Liver (tissue), 9 donors: ENCODE data around the gene FRMD4A. TPM values are rescaled to one million over a fixed set of nuclear protein-coding genes. Genes with fewer than 3 reads are reported as not detected.

ENCODE experiments used
- DNase-seq: peaks from one replicate; pipeline ENCODE4 v3.0.0-alpha.2; 2017; ENCODE audit warnings: low spot score
- H3K27ac ChIP-seq, 2 donors: one replicate each; pipeline ENCODE4 v1.7.0; 2013; ENCODE audit warnings: inconsistent platforms in 2 of 2, low read length in 2 of 2, control low read depth in 1 of 2, low read depth in 1 of 2, mild to moderate bottlenecking in 1 of 2
- H3K27me3 ChIP-seq, 4 donors: one replicate each; pipeline versions ENCODE4 v1.6.1 to v1.7.0; 2013; ENCODE audit warnings: low read length in 3 of 4, inconsistent platforms in 1 of 4, mild to moderate bottlenecking in 1 of 4, moderate library complexity in 1 of 4; ENCODE audit not compliant: control insufficient read depth in 4 of 4, insufficient read depth in 4 of 4
- H3K36me3 ChIP-seq, 4 donors: one replicate each; pipeline versions ENCODE4 v1.6.1 to v1.7.0; 2013; ENCODE audit warnings: low read length in 3 of 4, mild to moderate bottlenecking in 3 of 4, low read depth in 1 of 4, moderate library complexity in 1 of 4; ENCODE audit not compliant: control insufficient read depth in 4 of 4, insufficient read depth in 3 of 4
- H3K4me1 ChIP-seq, 4 donors: one replicate each; pipeline versions ENCODE4 v1.6.1 to v1.7.0; 2013; ENCODE audit warnings: low read length in 3 of 4, mild to moderate bottlenecking in 3 of 4, moderate library complexity in 1 of 4; ENCODE audit not compliant: control insufficient read depth in 4 of 4, insufficient read depth in 4 of 4
- H3K4me3 ChIP-seq, 3 donors: one replicate each; pipeline versions ENCODE4 v1.6.1 to v1.7.0; 2013; ENCODE audit warnings: low read length in 3 of 3, control low read depth in 1 of 3, low read depth in 1 of 3, mild to moderate bottlenecking in 1 of 3
- H3K9ac ChIP-seq, 2 donors: one replicate each; pipeline ENCODE4 v1.7.0; 2013; ENCODE audit warnings: low read length in 2 of 2, mild to moderate bottlenecking in 2 of 2, moderate library complexity in 2 of 2, control low read depth in 1 of 2, low read depth in 1 of 2
- H3K9me3 ChIP-seq, 4 donors: one replicate each; pipeline versions ENCODE4 v1.6.1 to v1.7.0; 2013; ENCODE audit warnings: low read length in 3 of 4; ENCODE audit not compliant: control insufficient read depth in 4 of 4
- FOXA1 ChIP-seq: IDR thresholded peaks from 2 replicates; pipeline ENCODE4 v1.6.1; 2016; ENCODE audit warnings: antibody characterized with exemption
- FOXA2 ChIP-seq: IDR thresholded peaks from 2 replicates; pipeline ENCODE4 v1.6.1; 2016; ENCODE audit warnings: antibody characterized with exemption
- GABPA ChIP-seq, 2 donors: IDR thresholded peaks in 1 of 2; conservative IDR thresholded peaks in 1 of 2; 2 replicates each; pipeline ENCODE4 v1.6.1; 2016; ENCODE audit warnings: antibody characterized with exemption in 2 of 2, mild to moderate bottlenecking in 1 of 2, moderate library complexity in 1 of 2
- HNF4A ChIP-seq, 2 donors: conservative IDR thresholded peaks; 2 replicates each; pipeline ENCODE4 v1.6.1; 2016; ENCODE audit warnings: antibody characterized with exemption in 2 of 2, mild to moderate bottlenecking in 2 of 2
- HNF4G ChIP-seq: IDR thresholded peaks from 2 replicates; pipeline ENCODE4 v1.6.1; 2016; ENCODE audit warnings: antibody characterized with exemption
- JUND ChIP-seq, 2 donors: IDR thresholded peaks; 2 replicates each; pipeline ENCODE4 v1.6.1; 2016; ENCODE audit warnings: antibody characterized with exemption in 2 of 2
- NR2F2 ChIP-seq: IDR thresholded peaks from 2 replicates; pipeline ENCODE4 v1.6.1; 2016; ENCODE audit warnings: antibody characterized with exemption
- RAD21 ChIP-seq, 2 donors: IDR thresholded peaks; 2 replicates each; pipeline ENCODE4 v1.6.1; 2016; ENCODE audit warnings: antibody characterized with exemption in 2 of 2, mild to moderate bottlenecking in 2 of 2
- RXRA ChIP-seq, 2 donors: IDR thresholded peaks; 2 replicates each; pipeline ENCODE4 v1.6.1; 2017 to 2018; ENCODE audit warnings: antibody characterized with exemption in 2 of 2, mild to moderate bottlenecking in 1 of 2
- SP1 ChIP-seq: IDR thresholded peaks from 2 replicates; pipeline ENCODE4 v1.6.1; 2018; ENCODE audit warnings: antibody characterized with exemption, mild to moderate bottlenecking
- YY1 ChIP-seq: IDR thresholded peaks from 2 replicates; pipeline ENCODE4 v1.6.1; 2016; ENCODE audit warnings: antibody characterized with exemption, mild to moderate bottlenecking
- WGBS: extraction: QIAGEN DNeasy Blood & Tissue Kit; methylation state at CpG from one replicate; pipeline ENCODE4 v1.1.7; 2013; 5-methylcytosine and 5-hydroxymethylcytosine counted together
- polyA plus RNA-seq, 2 donors: library from polyadenylated mRNA; stranded (reverse) in 1 of 2; unstranded in 1 of 2; fragments of 200-250 nt in 1 of 2; fragments of >200 nt in 1 of 2; fragmentation: Nextera tagmentation in 1 of 2; extraction: Ambion mirVana in 1 of 2; gene quantifications; one replicate each; pipeline versions ENCODE4 v1.2.1 to v1.2.3, GENCODE V29; 2013 to 2015
- total RNA-seq, 2 donors: library from RNA; depleted of rRNA; stranded (reverse); fragments of >200 nt; gene quantifications; one replicate each; pipeline ENCODE4 v1.2.3, GENCODE V29; 2014
- TF ChIP-seq, protein P1 (sequence below): fragments of 150-350 bp; IDR thresholded peaks from 2 replicates; pipeline ENCODE4 v1.5.1; 2017; ENCODE audit warnings: improper control_type of control experiment, low read depth, low read length; ENCODE audit not compliant: missing input control
- TF ChIP-seq, protein P2 (sequence below): IDR thresholded peaks from 2 replicates; pipeline ENCODE4 v1.6.1; 2016; ENCODE audit warnings: antibody characterized with exemption
- TF ChIP-seq, protein P3 (sequence below): IDR thresholded peaks from 2 replicates; pipeline ENCODE4 v1.6.1; 2016; ENCODE audit warnings: antibody characterized with exemption
- TF ChIP-seq, protein P4 (sequence below): IDR thresholded peaks from 2 replicates; pipeline ENCODE4 v1.6.1; 2016; ENCODE audit warnings: antibody characterized with exemption, mild to moderate bottlenecking
- TF ChIP-seq, protein P5 (sequence below): IDR thresholded peaks from 2 replicates; pipeline ENCODE4 v1.6.1; 2016; ENCODE audit warnings: antibody characterized with exemption
- donor health status: healthy.
- donor health status: healthy.
- donor health status: healthy.
- donor health status: healthy.
- donor health status: healthy.

FRMD4A gene
- total and polyA plus RNA-seq, 4 donors, result 8.2 to 34.3 (median 13.1) TPM

DNA sequence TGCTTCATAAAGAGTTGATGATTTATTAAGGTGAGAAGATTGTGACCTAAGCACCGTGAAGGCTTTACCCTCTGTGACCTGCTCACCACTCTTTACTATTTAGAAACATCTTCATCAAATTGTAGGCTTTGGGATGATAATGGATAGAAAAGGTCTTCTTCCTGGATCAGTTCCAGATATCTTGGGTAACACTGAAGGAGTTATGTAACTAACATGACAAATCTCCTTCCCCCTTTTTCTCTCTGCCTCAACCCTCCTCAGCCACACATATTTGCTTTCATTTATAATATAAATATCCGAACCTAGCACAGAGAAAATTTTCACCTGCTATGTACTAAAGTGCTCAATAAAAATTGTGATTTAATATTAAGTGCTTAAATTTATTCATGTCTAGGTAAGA, 151.5 kb downstream of the FRMD4A start:
- no peaks in the 10 kb centered on the region for H3K36me3 ChIP-seq
- WGBS, result 34% methylated on average over 2 of the region's 2 CpGs
- no peaks in the 10 kb centered on the region for H3K9me3 ChIP-seq
- no peak overlapping the region for H3K4me3 ChIP-seq
- H3K27ac ChIP-seq, result no peak overlapping the region
- H3K4me1 ChIP-seq, result no peaks in the 10 kb centered on the region
- TF ChIP-seq RAD21 (IDR thresholded peaks at IDR 0.05), result no peak
- no peak overlapping the region for H3K9ac ChIP-seq
- peaks cover 0 to 17% (median 0%) of the 10 kb centered on the region in 4 donors for H3K27me3 ChIP-seq
- no peak for DNase-seq

DNA sequence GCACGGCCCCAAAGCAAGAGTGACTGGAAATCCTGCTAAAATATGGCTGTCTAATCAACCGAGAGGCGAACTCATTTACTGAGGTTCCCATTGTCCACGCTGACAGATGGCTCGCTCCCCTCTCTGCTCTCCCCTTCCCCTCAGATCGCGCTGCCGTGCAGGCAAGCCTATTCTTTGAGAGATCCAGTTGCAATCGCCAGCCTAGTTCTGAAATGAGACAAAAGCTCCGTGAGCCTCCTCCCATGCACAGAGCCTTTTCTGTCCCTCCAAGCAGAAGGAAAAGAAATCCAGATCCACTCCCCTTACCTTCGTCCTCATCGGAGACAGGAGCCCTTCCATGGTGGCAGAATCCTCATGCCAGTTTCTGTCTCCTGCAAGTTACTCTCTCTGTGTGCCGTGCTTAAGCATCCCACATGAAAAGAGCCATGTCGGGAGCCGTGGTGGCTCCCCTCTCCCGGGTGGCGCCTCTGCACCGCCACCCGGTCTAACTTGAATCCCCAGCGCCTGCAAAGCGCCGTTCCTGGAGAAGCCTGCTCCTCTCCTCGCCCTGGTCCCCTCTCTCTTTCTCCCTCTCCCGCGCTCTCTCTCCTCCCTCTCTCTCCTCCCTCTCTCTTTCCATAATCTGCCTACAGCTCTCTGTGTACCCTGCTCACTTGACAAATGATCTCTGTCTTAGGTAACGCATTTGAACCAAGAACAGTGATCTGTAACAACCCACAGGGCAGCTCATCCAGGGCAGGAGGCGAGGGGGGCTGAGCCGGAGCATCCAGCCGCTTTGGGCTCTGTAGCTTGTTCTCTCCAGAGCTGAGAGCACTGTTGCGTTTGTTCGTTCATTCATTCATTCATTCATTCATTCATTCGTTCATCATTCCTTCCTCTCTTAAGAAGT, 156.8 kb downstream of the FRMD4A start:
- Histone ChIP-seq H3K4me3 (peak overlapping the region in 1 of 3 donors; percentile 15), H3K36me3 (no peaks in the 10 kb centered on the region), H3K27ac (no peak overlapping the region), H3K9ac (no peak overlapping the region), H3K9me3 (no peaks in the 10 kb centered on the region), H3K27me3 (peaks cover 0 to 25% (median 0%) of the 10 kb centered on the region in 4 donors), H3K4me1 (no peaks in the 10 kb centered on the region)
- TF ChIP-seq HNF4G (no peak), NR2F2 (no peak), FOXA2 (no peak), JUND (IDR thresholded peaks at IDR 0.05) (no peak), SP1 (no peak), GABPA (IDR thresholded peaks at IDR 0.05 in 1 of 2, conservative IDR thresholded peaks at IDR 0.05 in 1 of 2) (no peak)
- TF ChIP-seq, protein P1, sequence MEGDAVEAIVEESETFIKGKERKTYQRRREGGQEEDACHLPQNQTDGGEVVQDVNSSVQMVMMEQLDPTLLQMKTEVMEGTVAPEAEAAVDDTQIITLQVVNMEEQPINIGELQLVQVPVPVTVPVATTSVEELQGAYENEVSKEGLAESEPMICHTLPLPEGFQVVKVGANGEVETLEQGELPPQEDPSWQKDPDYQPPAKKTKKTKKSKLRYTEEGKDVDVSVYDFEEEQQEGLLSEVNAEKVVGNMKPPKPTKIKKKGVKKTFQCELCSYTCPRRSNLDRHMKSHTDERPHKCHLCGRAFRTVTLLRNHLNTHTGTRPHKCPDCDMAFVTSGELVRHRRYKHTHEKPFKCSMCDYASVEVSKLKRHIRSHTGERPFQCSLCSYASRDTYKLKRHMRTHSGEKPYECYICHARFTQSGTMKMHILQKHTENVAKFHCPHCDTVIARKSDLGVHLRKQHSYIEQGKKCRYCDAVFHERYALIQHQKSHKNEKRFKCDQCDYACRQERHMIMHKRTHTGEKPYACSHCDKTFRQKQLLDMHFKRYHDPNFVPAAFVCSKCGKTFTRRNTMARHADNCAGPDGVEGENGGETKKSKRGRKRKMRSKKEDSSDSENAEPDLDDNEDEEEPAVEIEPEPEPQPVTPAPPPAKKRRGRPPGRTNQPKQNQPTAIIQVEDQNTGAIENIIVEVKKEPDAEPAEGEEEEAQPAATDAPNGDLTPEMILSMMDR, result no peak
- TF ChIP-seq, protein P2, sequence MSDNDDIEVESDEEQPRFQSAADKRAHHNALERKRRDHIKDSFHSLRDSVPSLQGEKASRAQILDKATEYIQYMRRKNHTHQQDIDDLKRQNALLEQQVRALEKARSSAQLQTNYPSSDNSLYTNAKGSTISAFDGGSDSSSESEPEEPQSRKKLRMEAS, result no peak
- DNase-seq, result no peak
- 3% methylated on average over 32 of the region's 32 CpGs for WGBS

DNA sequence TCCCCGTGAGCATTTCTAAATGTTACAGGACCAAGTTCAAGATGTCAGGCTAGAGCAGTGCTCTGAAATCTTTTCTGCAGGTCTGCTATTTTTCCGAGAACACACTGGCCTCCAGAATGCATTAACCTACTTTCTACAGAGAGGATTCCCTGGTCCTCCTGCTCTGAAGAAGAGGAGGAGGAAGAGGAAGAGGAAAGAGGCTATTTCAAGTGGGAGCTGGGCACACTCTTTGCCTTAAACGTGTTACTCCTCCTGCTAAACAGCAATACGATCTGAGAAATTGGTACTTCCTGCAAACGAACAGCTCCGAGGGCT, 157.4 kb downstream of the FRMD4A start:
- Histone ChIP-seq H3K4me3 (peak overlapping the region in 1 of 3 donors; percentile 15), H3K36me3 (no peaks in the 10 kb centered on the region), H3K4me1 (no peaks in the 10 kb centered on the region), H3K27me3 (peaks cover 0 to 25% (median 0%) of the 10 kb centered on the region in 4 donors), H3K9ac (no peak overlapping the region), H3K27ac (no peak overlapping the region), H3K9me3 (no peaks in the 10 kb centered on the region)
- no peak for DNase-seq
- 7% methylated on average over 6 of the region's 6 CpGs for WGBS
- no peak for TF ChIP-seq SP1
- TF ChIP-seq NR2F2, result no peak
- TF ChIP-seq, protein P3, sequence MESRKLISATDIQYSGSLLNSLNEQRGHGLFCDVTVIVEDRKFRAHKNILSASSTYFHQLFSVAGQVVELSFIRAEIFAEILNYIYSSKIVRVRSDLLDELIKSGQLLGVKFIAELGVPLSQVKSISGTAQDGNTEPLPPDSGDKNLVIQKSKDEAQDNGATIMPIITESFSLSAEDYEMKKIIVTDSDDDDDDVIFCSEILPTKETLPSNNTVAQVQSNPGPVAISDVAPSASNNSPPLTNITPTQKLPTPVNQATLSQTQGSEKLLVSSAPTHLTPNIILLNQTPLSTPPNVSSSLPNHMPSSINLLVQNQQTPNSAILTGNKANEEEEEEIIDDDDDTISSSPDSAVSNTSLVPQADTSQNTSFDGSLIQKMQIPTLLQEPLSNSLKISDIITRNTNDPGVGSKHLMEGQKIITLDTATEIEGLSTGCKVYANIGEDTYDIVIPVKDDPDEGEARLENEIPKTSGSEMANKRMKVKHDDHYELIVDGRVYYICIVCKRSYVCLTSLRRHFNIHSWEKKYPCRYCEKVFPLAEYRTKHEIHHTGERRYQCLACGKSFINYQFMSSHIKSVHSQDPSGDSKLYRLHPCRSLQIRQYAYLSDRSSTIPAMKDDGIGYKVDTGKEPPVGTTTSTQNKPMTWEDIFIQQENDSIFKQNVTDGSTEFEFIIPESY, result no peak
- TF ChIP-seq JUND (IDR thresholded peaks at IDR 0.05), result no peak
- TF ChIP-seq HNF4G, result no peak
- no peak for TF ChIP-seq FOXA1
- TF ChIP-seq, protein P4, sequence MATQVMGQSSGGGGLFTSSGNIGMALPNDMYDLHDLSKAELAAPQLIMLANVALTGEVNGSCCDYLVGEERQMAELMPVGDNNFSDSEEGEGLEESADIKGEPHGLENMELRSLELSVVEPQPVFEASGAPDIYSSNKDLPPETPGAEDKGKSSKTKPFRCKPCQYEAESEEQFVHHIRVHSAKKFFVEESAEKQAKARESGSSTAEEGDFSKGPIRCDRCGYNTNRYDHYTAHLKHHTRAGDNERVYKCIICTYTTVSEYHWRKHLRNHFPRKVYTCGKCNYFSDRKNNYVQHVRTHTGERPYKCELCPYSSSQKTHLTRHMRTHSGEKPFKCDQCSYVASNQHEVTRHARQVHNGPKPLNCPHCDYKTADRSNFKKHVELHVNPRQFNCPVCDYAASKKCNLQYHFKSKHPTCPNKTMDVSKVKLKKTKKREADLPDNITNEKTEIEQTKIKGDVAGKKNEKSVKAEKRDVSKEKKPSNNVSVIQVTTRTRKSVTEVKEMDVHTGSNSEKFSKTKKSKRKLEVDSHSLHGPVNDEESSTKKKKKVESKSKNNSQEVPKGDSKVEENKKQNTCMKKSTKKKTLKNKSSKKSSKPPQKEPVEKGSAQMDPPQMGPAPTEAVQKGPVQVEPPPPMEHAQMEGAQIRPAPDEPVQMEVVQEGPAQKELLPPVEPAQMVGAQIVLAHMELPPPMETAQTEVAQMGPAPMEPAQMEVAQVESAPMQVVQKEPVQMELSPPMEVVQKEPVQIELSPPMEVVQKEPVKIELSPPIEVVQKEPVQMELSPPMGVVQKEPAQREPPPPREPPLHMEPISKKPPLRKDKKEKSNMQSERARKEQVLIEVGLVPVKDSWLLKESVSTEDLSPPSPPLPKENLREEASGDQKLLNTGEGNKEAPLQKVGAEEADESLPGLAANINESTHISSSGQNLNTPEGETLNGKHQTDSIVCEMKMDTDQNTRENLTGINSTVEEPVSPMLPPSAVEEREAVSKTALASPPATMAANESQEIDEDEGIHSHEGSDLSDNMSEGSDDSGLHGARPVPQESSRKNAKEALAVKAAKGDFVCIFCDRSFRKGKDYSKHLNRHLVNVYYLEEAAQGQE, result no peak
- TF ChIP-seq, protein P5, sequence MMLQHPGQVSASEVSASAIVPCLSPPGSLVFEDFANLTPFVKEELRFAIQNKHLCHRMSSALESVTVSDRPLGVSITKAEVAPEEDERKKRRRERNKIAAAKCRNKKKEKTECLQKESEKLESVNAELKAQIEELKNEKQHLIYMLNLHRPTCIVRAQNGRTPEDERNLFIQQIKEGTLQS, result no peak
- TF ChIP-seq FOXA2, result no peak
- TF ChIP-seq YY1, result no peak
- TF ChIP-seq HNF4A (conservative IDR thresholded peaks at IDR 0.05), result no peak
- no peak for TF ChIP-seq GABPA (IDR thresholded peaks at IDR 0.05 in 1 of 2, conservative IDR thresholded peaks at IDR 0.05 in 1 of 2)
- TF ChIP-seq RAD21 (IDR thresholded peaks at IDR 0.05), result no peak
- TF ChIP-seq, protein P2, result no peak
- no peak for TF ChIP-seq RXRA (IDR thresholded peaks at IDR 0.05)
- TF ChIP-seq, protein P1, result no peak
